ENCODE data around the gene MICOS13.
A peak's percentile ranks its signal among the peaks of the same experiment; 100 is the strongest.

MICOS13 gene

GRCh38 chr19:5694956-5695648, 14.8 kb upstream of the MICOS13 start:
- H2AFZ ChIP-seq (ENCODE audit: low read length), result no peak overlapping the region
- H3K9ac ChIP-seq (ENCODE audit: low read depth, low read length, poor library complexity, severe bottlenecking), result no peak overlapping the region
- no peaks in the 10 kb centered on the region for H3F3A ChIP-seq (ENCODE audit: low read depth)
- H3K27me3 ChIP-seq (ENCODE audit: insufficient read depth, low read length, poor library complexity, severe bottlenecking), result peaks cover 8% of the 10 kb centered on the region
- H3K9me3 ChIP-seq (ENCODE audit: insufficient read depth, low read depth, low read length), result no peaks in the 10 kb centered on the region
- H3K9me2 ChIP-seq (replicated peaks; ENCODE audit: low read depth, low read length), result no peaks in the 10 kb centered on the region
- H3K79me2 ChIP-seq (ENCODE audit: insufficient read depth, low read length), result peaks cover 63% of the 10 kb centered on the region
- TF ChIP-seq CTCF (conservative IDR thresholded peaks at IDR 0.05; ENCODE audit: low read length), result no peak
- no peak for TF ChIP-seq EZH2phosphoT487 (IDR thresholded peaks at IDR 0.05; ENCODE audit: borderline replicate concordance)
- no peak overlapping the region for H3K4me3 ChIP-seq (ENCODE audit: low read length, poor library complexity, severe bottlenecking)
- peaks cover 75% of the 10 kb centered on the region; the same call in 1 of the 2 replicates for H3K36me3 ChIP-seq (ENCODE audit: insufficient read depth, low read length)
- H3K4me2 ChIP-seq (ENCODE audit: low read depth, low read length, poor library complexity, severe bottlenecking), result no peak overlapping the region
- peaks cover 61% of the 10 kb centered on the region for H4K20me1 ChIP-seq (ENCODE audit: insufficient read depth, low read length, poor library complexity, severe bottlenecking)
- peaks cover 8% of the 10 kb centered on the region for H3K4me1 ChIP-seq (ENCODE audit: insufficient read depth, low read length, poor library complexity, severe bottlenecking)

- TF ChIP-seq EZH2phosphoT487 (IDR thresholded peaks at IDR 0.05; ENCODE audit: borderline replicate concordance) (no peak), CTCF (conservative IDR thresholded peaks at IDR 0.05; ENCODE audit: low read length) (no peak)
- Histone ChIP-seq H3K36me3 (ENCODE audit: insufficient read depth, low read length) (peaks cover 75% of the 10 kb centered on the region; the same call in 1 of the 2 replicates), H3K4me1 (ENCODE audit: insufficient read depth, low read length, poor library complexity, severe bottlenecking) (peaks cover 8% of the 10 kb centered on the region), H3F3A (ENCODE audit: low read depth) (no peaks in the 10 kb centered on the region), H3K4me2 (ENCODE audit: low read depth, low read length, poor library complexity, severe bottlenecking) (no peak overlapping the region), H2AFZ (ENCODE audit: low read length) (no peak overlapping the region), H3K4me3 (ENCODE audit: low read length, poor library complexity, severe bottlenecking) (no peak overlapping the region), H3K79me2 (ENCODE audit: insufficient read depth, low read length) (peaks cover 63% of the 10 kb centered on the region), H3K9ac (ENCODE audit: low read depth, low read length, poor library complexity, severe bottlenecking) (no peak overlapping the region), H3K9me2 (replicated peaks; ENCODE audit: low read depth, low read length) (no peaks in the 10 kb centered on the region), H4K20me1 (ENCODE audit: insufficient read depth, low read length, poor library complexity, severe bottlenecking) (peaks cover 61% of the 10 kb centered on the region), H3K27me3 (ENCODE audit: insufficient read depth, low read length, poor library complexity, severe bottlenecking) (peaks cover 9% of the 10 kb centered on the region), H3K9me3 (ENCODE audit: insufficient read depth, low read depth, low read length) (no peaks in the 10 kb centered on the region)
These were observed 14.0 kb upstream of the MICOS13 start for GRCh38 chr19:5694167-5694955.

GRCh38 chr19:5693195-5694166, 13.2 kb upstream of the MICOS13 start:
- peak overlapping the region; percentile 91 for H3K4me3 ChIP-seq (ENCODE audit: low read length, poor library complexity, severe bottlenecking)
- peaks cover 8% of the 10 kb centered on the region for H3K4me1 ChIP-seq (ENCODE audit: insufficient read depth, low read length, poor library complexity, severe bottlenecking)
- no peak overlapping the region for H3K9ac ChIP-seq (ENCODE audit: low read depth, low read length, poor library complexity, severe bottlenecking)
- TF ChIP-seq EZH2phosphoT487 (IDR thresholded peaks at IDR 0.05; ENCODE audit: borderline replicate concordance), result no peak
- H3K79me2 ChIP-seq (ENCODE audit: insufficient read depth, low read length), result peaks cover 63% of the 10 kb centered on the region
- H3K27me3 ChIP-seq (ENCODE audit: insufficient read depth, low read length, poor library complexity, severe bottlenecking), result peaks cover 9% of the 10 kb centered on the region
- H3K9me2 ChIP-seq (replicated peaks; ENCODE audit: low read depth, low read length), result no peaks in the 10 kb centered on the region
- H3F3A ChIP-seq (ENCODE audit: low read depth), result no peaks in the 10 kb centered on the region
- peaks cover 67% of the 10 kb centered on the region; the same call in 1 of the 2 replicates for H3K36me3 ChIP-seq (ENCODE audit: insufficient read depth, low read length)
- peaks cover 61% of the 10 kb centered on the region for H4K20me1 ChIP-seq (ENCODE audit: insufficient read depth, low read length, poor library complexity, severe bottlenecking)
- H3K9me3 ChIP-seq (ENCODE audit: insufficient read depth, low read depth, low read length), result no peaks in the 10 kb centered on the region
- peak overlapping the region; percentile 98 for H3K4me2 ChIP-seq (ENCODE audit: low read depth, low read length, poor library complexity, severe bottlenecking)
- H2AFZ ChIP-seq (ENCODE audit: low read length), result no peak overlapping the region
